HG03575 (cell line): ENCODE results near the gene PSMF1.

Source experiments
- ATAC-seq: cut with Tn5 transposase; IDR thresholded peaks from one replicate; pipeline ENCODE4 v1.9.1; 2021; ENCODE audit not compliant: unreplicated experiment, insufficient number of reproducible peaks, low FRiP score; ENCODE audit errors: extremely low read depth

The PSMF1 gene, protein sequence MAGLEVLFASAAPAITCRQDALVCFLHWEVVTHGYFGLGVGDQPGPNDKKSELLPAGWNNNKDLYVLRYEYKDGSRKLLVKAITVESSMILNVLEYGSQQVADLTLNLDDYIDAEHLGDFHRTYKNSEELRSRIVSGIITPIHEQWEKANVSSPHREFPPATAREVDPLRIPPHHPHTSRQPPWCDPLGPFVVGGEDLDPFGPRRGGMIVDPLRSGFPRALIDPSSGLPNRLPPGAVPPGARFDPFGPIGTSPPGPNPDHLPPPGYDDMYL

DNA sequence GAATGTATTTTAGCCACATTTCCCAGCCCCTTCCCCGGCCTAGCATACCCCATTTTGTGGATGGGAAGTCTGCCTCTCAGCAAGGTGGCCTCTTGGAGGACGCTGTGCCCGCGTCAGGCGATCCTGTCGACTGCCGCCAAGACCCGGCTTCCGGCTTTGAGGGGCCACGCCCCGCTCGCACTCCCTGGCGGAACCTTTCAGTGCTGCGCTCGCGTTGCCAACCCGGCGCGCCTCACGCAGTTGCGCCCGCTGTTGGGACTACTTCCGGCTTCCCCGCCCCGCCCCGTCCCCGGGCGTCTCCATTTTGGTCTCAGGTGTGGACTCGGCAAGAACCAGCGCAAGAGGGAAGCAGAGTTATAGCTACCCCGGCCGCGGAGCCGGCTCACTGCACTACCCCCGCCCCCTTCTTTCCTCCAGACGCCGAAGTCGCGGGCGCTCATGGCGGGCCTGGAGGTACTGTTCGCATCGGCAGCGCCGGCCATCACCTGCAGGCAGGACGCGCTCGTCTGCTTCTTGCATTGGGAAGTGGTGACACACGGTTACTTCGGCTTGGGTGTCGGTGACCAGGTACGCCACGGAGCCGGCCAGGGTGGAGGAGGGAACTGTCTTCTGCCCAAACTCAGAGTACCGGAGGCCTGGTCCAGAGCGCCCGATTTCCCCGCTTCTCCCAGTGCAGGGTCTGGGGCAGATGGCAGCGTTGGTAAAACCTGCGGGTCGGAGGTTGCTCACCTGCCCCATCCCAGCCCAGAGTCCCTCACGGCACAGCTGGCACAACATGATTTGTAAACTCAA lies at the start of gene PSMF1:
Gene PSMF1 (plus strand): TSS at position 267 of the 792 bp plus-strand sequence. CDS start 172 bp downstream, at position 439.
- peak; percentile 68 for ATAC-seq

DNA sequence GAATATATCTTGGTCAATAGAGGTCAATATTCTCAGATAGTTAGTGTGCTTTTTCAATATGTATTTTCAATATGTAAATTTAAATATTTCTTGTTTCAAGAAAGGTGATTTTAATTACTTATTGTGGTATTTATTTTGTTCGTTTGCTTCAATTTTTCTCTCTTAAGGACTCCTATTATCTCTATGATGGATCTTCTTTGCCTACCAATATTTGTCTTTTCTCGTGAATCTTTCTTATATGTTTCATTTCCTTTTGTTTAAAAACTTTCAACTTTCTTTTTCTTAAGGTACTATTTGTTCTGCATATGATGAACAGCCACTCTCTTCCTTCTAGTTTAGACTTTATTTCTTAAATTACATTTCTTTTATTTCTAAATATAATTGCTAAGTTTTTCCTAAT lies 46.1 kb upstream of the PSMF1 start:
- ATAC-seq, result no peak

DNA sequence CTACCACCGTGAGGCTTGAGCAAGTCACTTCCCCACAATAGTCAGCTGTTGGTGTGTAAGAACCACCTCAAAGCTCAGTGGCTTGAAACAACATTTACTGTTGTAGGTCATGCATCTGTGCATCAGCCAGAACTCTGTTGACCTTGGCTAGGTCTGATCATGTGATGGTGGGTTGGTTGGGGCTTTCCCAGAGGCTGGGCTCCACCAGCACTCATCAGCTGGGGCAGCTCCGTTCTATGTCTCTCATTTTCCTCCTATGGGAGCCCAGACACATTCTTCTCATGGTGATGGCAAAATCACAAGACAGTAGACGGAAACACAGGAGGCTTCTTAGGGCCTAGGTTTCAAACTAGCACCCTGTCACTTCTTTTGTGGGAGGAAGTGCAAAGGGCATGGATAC lies 42.8 kb upstream of the PSMF1 start:
- no peak for ATAC-seq

DNA sequence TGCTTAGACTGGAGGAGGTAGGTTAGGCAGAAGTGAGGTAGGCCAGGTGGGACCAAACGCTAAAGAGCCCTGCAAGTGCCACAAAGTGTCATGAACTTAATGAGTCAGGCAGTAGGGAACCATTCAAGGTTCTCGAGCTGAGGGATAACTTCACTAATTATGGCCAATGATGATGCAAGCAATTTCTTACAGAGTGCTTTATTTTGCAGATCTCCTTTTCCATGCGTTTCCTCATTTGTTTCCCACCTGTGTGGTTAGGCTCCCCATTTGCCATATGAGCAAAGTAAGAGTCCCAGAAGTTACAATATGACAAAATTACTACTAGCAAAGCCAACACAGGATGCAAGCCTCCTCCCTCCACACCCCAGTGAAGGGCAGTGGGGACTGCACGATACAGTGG lies 36.5 kb upstream of the PSMF1 start:
- ATAC-seq, result no peak

DNA sequence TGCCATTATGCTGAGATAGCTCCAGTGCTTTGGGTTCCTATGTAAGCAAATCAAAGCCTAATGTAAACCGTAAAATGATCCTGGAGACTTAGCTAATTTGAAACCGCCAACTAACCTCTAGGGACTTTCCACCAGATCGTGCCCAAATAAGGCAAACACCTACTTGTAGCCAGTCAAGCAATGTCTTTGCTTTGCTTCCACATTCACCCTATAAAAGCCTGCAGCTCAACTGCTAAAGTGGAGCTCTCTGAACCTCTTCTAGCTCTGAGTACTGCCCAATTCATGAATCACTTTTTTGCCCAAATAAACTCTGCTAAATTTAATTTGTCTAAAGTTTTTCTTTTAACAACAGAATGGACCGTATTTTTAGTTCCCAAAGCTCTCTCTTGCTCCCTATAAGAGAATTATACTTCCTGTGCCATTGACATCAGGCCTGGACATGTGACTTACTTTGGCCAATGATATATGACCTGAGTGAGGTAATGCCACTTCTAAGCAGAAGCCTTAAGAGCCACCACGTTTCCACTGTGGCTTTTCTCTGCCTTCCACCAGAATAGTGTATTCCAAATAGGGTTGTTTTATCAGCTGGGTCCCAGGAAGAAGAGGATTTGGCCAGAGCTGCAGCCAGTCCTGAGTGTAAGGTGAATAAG lies 34.8 kb upstream of the PSMF1 start:
- no peak for ATAC-seq

DNA sequence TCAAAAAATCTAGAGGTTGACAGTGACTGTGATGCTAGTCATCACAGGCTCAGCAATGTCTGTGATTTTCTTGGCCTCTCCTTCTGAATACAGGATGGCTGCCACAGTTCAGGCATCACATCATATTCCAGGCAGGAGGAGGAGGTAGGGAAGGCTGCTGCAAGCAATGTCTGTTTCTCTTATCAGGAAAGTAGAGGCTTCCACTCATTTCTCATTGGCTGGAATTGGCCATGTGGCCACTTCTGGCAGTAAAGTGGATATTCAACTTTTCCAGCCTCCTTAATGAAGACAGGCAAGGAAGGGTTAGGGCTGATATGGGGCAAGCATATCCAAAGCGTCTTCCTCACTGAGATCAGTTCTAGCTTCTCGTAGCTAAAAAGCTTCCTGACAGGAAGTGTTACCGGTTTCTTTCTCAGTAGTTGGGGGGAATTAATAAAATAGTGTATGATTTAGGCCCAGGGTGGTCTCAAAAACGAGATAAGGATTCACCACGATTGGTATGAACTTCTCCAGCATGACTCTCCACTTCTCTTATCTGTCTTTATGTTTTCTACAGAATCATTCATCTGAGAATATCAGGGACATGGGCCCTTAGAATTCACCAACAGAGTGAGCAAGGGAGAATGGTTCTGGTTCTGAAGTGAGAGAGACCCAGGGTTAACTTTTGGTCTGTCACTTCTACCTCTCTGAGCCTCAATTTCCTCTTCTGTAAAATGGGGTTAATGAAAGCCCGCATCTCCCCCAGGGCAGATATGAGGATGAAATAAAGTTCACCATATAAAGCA lies 32.7 kb upstream of the PSMF1 start:
- no peak for ATAC-seq

DNA sequence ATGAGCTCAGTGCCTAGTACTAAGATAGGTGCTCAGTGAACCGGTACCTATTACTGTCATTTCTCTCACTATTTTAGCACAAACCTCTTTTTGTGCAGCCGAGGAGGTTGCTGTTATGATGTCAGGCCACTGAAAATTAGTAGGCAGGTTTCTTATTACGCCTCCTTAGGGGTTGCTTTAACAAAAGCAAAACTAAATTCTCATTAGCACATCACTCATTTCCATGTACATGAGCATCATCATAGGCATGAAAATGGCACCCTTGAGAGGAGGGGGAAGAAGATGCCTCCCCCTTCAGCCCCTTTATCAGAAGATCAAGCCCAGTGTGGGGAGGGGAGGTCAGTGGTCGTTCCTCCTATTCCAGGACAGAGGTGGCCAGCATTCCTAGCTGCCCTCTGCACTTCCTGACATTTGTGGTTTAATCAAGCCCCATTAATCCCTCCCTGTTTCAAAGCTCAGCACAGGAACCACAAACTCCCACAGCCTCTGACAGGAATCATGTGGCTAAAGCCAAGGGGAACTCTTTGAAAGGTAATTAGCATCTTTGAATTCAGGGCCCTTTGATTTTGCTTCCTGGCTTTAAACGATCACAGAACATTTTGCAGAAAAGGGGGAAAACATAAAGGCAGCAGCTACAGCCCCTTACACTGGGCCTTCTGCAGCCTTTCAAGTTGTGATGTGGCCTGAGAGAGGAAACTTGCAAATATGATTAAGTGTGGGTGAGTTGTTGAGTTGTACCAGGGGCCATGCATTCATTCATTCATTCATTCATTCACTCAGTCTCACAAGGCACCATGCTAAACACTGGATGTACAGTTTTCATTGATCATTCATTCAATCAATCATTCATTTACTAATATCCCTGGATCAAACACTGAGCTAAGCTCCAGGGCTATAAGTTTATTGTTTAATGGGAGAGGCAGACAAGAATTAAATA lies 31.9 kb upstream of the PSMF1 start:
- ATAC-seq, result no peak

DNA sequence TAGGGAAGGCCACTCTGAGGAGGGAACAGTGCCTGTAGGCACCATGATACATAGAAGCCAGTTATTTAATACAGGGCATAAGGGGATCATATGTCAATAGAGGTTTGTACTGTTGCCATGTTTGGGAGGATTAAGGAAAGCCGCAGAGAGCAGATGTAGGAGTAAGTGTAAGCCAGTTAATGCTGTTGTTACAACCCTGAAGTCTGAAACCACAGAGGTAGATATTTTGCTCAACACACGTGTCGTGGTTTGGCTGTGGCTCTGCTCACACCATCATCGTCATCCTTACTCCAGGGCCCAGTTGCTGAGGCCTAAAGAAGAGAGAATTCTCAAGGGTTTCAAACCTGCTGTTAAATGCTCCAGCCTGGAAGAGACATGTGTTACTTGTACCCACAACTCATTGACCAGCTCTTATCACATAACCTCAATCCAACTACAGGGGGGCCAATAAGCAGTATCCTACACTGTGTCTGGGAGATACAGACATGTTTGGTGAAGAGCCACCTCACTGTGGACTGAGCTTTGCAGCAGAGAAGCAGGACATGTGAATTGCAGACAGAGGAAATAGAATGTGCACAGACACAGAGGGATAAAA lies 31.0 kb upstream of the PSMF1 start:
- ATAC-seq, result no peak

DNA sequence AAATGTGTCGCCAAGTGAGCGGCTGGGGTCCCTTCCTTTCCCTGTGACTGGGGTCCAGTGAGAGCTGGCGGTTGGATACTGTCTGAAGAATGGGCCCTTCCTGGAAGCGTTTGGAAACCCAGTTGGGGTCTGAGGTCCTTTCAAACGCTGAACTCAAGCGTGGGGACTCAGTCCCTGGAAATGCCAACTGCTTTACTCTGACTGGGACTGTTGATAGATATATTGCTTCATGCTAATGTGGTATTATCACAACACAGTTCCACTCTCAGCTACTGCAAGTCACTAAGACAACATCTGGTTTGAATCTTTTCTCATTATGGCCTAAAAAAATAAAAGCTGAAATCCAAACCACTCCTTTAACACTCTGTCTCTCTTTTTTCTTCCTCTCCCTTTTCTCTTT lies 23.7 kb upstream of the PSMF1 start:
- ATAC-seq, result no peak

DNA sequence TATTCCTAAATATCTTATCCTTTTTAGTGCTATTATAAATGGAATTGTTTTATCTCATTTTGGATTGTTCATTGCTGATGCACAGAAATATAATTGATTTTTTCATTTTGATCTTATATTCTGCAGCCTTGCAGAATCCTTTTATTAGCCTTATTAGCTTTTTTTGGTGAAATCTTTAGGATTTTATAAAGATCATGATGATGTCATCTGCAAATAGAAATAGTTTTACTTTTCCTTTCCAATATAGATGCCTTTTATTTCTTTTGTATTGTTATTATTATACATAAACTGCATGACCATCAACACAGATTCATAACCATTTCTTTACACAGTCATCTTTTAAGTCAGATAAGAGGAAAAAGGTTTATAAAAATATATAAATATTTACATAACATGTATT lies 16.9 kb upstream of the PSMF1 start:
- ATAC-seq, result no peak

DNA sequence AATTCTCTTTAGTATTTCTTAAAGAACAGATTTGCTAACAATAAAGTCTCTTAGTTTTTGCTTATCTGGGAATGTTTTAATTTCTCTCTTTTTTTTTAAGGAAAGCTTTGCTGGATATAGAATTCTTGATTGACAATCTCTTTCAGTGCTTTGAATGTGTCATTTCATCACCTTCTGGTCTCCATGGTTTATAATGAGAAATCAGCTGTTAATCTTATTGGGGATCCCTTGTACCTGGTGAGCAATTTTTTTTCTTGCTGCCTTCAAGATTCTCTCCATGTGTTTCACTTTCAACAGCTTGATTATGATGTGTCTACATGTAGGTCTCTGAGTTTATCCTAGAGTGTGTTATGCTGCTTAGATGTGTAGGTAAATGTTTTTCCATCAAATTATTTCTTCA lies 16.4 kb upstream of the PSMF1 start:
- no peak for ATAC-seq

DNA sequence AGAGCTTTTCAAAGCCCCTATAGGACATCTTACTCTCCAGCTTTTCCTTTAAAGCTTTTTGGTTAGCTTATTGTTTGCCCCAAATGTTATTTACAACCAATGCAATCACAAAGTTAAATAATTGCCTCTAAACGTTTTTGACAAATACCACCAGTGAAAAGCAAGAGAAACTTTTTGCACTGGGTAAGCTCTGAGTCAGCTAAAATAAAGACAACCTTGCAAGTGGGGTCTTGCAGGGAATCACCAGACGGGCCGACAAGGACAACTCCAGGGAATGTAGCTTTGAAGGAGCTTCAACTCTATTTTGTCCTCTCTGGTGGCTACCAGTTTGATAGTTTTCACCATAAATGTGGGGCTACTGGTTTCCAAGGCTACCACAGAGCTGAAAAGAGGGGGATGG lies 14.7 kb upstream of the PSMF1 start:
- ATAC-seq, result no peak

DNA sequence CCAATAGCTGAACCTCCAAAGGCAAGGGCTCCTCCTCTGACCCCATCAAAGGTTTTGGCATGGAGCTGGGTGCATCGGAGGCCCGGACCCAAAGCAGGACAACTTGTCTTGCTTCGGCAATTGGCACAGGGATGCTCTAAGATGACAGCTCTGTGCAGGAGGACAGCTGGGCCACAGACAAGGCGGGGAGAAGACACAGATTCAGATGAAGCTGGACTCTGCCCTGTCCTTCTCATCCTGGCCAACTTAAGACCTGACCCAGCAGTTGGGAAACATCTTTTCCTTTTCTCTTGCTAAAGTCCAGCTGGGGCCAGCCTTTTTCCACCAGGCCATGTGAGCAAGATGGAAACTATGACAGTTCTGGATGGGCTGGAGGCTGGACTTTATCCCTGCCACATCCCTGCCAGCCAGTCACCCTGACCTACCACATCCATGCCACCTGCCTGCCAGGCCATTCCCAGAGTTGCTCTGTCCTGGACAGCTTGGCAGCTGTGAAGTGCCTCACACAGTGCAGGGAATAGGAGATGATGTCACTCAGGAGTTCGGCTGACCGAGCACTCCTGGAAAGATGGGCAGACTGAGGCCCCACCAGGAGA lies 12.7 kb upstream of the PSMF1 start:
- ATAC-seq, result no peak

DNA sequence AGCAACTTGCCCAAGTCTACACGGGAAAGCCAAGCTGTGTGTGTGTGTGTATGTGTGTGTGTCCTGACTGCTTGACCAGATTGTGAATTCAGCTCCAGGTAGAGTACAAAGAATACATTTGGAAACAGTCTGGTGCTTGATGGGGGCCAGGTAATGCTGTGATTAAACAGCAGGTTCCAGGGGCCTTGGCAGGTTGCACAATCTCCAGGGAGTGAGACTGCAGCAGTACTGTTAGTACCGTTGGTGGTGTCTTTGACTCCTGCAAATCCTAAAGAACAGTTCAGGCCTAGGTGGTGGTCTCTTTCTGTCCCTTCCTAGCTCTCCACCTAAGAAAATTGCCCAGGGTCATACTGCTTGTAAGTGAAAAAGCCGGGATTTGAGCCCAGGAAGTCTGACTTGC lies 11.2 kb upstream of the PSMF1 start:
- no peak for ATAC-seq

DNA sequence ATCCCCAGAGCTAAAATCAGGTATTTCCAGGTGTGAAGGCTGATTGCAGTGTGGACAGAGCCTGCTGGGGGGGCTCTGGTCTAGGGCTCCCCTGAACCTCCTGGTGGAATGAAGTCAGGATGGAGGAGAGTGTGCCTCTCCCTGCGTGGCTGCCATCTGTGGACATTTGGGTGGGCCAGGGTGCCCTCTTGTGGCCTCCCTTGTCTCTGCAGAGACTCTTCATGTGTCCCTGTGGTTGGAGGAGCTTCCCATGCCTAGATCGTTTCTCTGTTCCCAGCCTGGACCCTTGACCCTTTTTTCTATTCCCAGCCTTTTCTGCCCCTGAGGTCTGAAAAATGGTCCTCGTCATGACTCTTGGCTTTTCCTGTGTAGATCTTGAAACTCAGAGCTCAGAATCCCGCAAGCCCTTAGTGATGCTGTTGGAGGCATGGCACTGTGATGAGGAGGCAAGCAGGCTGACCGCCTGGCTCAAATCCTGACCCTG lies 9.9 kb upstream of the PSMF1 start:
- ATAC-seq, result no peak

DNA sequence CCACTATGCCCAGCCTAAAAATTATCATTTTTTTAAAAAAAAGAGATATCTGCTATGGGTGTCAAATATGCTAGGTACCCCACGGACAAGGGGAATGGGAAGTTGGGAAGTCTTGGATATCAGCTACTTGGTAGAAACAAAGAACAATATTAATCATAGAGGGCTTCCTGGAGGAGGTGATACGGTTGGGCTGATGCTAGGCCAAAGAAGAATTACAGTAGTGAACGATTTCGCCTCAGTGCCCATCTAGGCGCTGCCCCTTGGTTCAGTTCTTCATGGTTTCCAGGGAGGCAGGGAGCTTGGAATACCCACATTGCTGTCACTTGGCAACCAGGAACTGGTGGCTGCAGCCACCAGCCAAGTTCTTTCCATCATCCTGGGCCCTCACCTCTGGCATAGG lies 5.5 kb upstream of the PSMF1 start:
- ATAC-seq, result no peak

DNA sequence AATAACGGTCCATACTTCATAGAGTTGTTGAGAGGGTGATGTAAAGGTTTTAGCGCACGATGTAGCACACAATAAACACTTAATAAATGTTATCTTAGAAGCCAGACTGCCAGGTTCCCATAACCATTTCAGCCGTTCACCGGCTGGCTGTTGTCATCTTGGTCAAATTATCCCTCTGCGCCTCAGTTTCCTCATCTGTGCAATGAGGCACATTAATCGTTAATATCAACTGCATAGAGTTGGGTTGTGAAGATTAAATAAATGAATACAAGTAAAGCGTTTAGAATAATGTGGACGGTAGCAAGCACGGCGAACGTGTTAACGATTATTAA lies 432 bp upstream of the PSMF1 start:
- no peak for ATAC-seq

DNA sequence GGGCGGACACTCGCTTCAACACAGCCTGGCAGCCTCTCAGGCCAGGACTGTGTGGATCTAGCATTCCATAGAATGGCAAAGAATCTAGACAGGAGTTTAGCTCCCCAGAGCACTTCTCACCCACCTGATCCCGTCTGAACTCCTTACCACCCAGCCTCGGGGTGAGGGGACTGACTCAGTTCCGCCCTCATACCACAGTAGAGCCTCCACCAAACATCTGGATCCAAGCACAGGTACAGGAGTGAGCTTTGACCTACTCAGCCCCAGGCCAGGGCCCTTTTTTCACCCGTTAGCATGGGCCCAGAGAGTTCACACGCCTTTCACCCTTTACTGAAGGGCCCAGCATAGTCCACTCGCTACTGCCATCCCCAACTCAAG lies 715 bp downstream of the PSMF1 start:
- ATAC-seq, result no peak
